Tibial nerve (tissue), 4 donors: ENCODE data around the gene TMEM38B. TPM values are rescaled to one million over a fixed set of nuclear protein-coding genes. Genes with fewer than 3 reads are reported as not detected.

Source experiments
- DNase-seq, 2 donors: peaks; one replicate each; pipeline ENCODE4 v3.0.0-alpha.2; 2019; ENCODE audit warnings: low spot score in 2 of 2
- H3K27ac ChIP-seq, 4 donors: fragments of 200-600 bp; sonication (generic) in 3 of 4; one replicate each; pipeline ENCODE4 v1.5.1; 2017 to 2019; ENCODE audit warnings: mild to moderate bottlenecking in 1 of 4
- H3K27me3 ChIP-seq, 2 donors: fragments of 200-600 bp; sonication (generic) in 1 of 2; one replicate each; pipeline versions ENCODE4 v1.5.1 to v1.6.0; 2017 to 2019
- H3K36me3 ChIP-seq, 3 donors: fragments of 200-600 bp; sonication (generic); one replicate each; pipeline ENCODE4 v1.5.1; 2018 to 2019
- H3K4me1 ChIP-seq, 4 donors: fragments of 200-600 bp; sonication (generic) in 3 of 4; one replicate each; pipeline ENCODE4 v1.5.1; 2017 to 2019
- H3K4me3 ChIP-seq, 4 donors: fragments of 200-600 bp; sonication (generic) in 3 of 4; one replicate each; pipeline ENCODE4 v1.5.1; 2017 to 2019; ENCODE audit warnings: mild to moderate bottlenecking in 1 of 4, moderate library complexity in 1 of 4
- H3K9me3 ChIP-seq, 4 donors: fragments of 200-600 bp; sonication (generic) in 3 of 4; one replicate each; pipeline ENCODE4 v1.5.1; 2017 to 2019
- CTCF ChIP-seq, 5 experiments: fragments of 200-600 bp in 3 of 5; fragments of 450-650 bp in 2 of 5; sonication (generic) in 3 of 5; IDR thresholded peaks; one replicate each; pipeline ENCODE4 v1.5.1; 2016 to 2019; ENCODE audit warnings: antibody characterized with exemption in 5 of 5, mild to moderate bottlenecking in 3 of 5, moderate library complexity in 2 of 5
- EP300 ChIP-seq, 2 donors: sonication (generic); formaldehyde crosslinking; IDR thresholded peaks; one replicate each; pipeline ENCODE4 v1.6.1; 2017; ENCODE audit warnings: antibody characterized with exemption in 2 of 2, mild to moderate bottlenecking in 1 of 2
- POLR2A ChIP-seq, 2 donors: fragments of 450-650 bp; IDR thresholded peaks; one replicate each; pipeline ENCODE4 v1.6.1; 2017; ENCODE audit warnings: antibody characterized with exemption in 2 of 2, mild to moderate bottlenecking in 2 of 2, moderate library complexity in 2 of 2
- WGBS, 2 donors: methylation state at CpG; one replicate each; pipeline ENCODE4 v1.1.5; 2018; 5-methylcytosine and 5-hydroxymethylcytosine counted together
- total RNA-seq, 4 donors: library from RNA; depleted of rRNA; stranded (reverse); fragments of >200 nt; gene quantifications; one replicate each; pipeline ENCODE4 v1.1.0, GENCODE V29; 2016

Gene TMEM38B
- total RNA-seq, 4 donors from 2014 or later: 6.8 to 27.0 (median 10.9) TPM

- Histone ChIP-seq H3K27me3 (no peaks in the 10 kb centered on the region), H3K27ac (no peak overlapping the region), H3K36me3 (no peaks in the 10 kb centered on the region), H3K9me3 (no peaks in the 10 kb centered on the region), H3K4me3 (no peak overlapping the region), H3K4me1 (no peaks in the 10 kb centered on the region)
- DNase-seq: no peak
- WGBS, 2 donors: 71 to 77% methylated on average over 3 of the region's 3 CpGs
- TF ChIP-seq EP300 (IDR thresholded peaks at IDR 0.05) (no peak), CTCF (IDR thresholded peaks at IDR 0.05) (no peak)
Observed at GRCh38 chr9:105673850-105674387, 20.4 kb upstream of the TMEM38B start.

GRCh38 chr9:105676351-105676923 lies 17.9 kb upstream of the TMEM38B start:
- no peaks in the 10 kb centered on the region for H3K27me3 ChIP-seq
- H3K9me3 ChIP-seq: no peaks in the 10 kb centered on the region
- TF ChIP-seq EP300 (IDR thresholded peaks at IDR 0.05): no peak
- TF ChIP-seq CTCF (IDR thresholded peaks at IDR 0.05): no peak
- no peak for TF ChIP-seq POLR2A (IDR thresholded peaks at IDR 0.05)
- 65 to 71% methylated on average over 6 of the region's 6 CpGs for WGBS, 2 donors
- DNase-seq: no peak
- no peaks in the 10 kb centered on the region for H3K36me3 ChIP-seq
- no peak overlapping the region for H3K27ac ChIP-seq
- H3K4me3 ChIP-seq: no peak overlapping the region
- no peaks in the 10 kb centered on the region for H3K4me1 ChIP-seq

GRCh38 chr9:105678163-105678562 lies 16.2 kb upstream of the TMEM38B start:
- TF ChIP-seq EP300 (IDR thresholded peaks at IDR 0.05) (no peak), CTCF (IDR thresholded peaks at IDR 0.05) (no peak), POLR2A (IDR thresholded peaks at IDR 0.05) (no peak)
- 95 to 96% methylated on average over 1 of the region's 1 CpG for WGBS, 2 donors
- no peaks in the 10 kb centered on the region for H3K36me3 ChIP-seq
- no peaks in the 10 kb centered on the region for H3K4me1 ChIP-seq
- no peak overlapping the region for H3K27ac ChIP-seq
- no peak overlapping the region for H3K4me3 ChIP-seq
- H3K9me3 ChIP-seq: peaks cover 0 to 4% (median 0%) of the 10 kb centered on the region in 4 donors
- DNase-seq: no peak
- H3K27me3 ChIP-seq: no peaks in the 10 kb centered on the region

- WGBS, 2 donors: 46 to 48% methylated on average over 1 of the region's 1 CpG
Observed at GRCh38 chr9:105678781-105679180, 15.6 kb upstream of the TMEM38B start.

More at GRCh38 chr9:105678781-105679180, 15.6 kb upstream of the TMEM38B start:
- TF ChIP-seq CTCF (IDR thresholded peaks at IDR 0.05) (no peak), EP300 (IDR thresholded peaks at IDR 0.05) (no peak), POLR2A (IDR thresholded peaks at IDR 0.05) (no peak)
- Histone ChIP-seq H3K27ac (no peak overlapping the region), H3K36me3 (no peaks in the 10 kb centered on the region), H3K4me3 (no peak overlapping the region), H3K27me3 (no peaks in the 10 kb centered on the region), H3K4me1 (no peaks in the 10 kb centered on the region), H3K9me3 (peaks cover 0 to 4% (median 0%) of the 10 kb centered on the region in 4 donors)
- DNase-seq: no peak
